ENCODE measurements around the gene ATE1. TPM values are rescaled to one million over a fixed set of nuclear protein-coding genes. Genes with fewer than 3 reads are reported as not detected.

Gene ATE1
- total RNA-seq, 2 experiments from 2014 or later, result 18.5 to 20.9 TPM

DNA sequence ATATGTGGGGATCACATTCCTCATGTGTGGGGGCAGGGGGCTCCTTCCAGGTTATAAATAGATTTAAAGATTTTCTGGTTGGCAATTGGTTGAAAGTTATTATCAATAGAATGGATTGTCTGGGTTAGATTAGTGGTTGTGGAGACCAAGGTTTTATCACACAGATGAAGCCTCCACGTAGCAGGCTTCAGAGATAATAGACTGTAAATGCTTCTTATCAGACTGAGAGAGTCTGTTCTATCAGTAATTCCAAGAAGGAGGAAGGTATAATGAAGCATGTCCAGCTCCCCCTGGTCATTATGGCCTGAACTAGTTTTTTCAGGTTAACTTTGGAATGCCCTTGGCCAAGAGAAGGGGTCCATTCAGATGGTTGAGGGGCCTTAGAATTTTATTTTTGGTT is 211.9 kb downstream of the ATE1 start:
- peaks cover 2% of the 10 kb centered on the region for H3K9me3 Mint-ChIP-seq
- H3K36me3 ChIP-seq (ENCODE audit: insufficient read depth, low read length), result no peaks in the 10 kb centered on the region
- peaks cover 11% of the 10 kb centered on the region for H3K27me3 Mint-ChIP-seq
- no peaks in the 10 kb centered on the region for H3K4me1 Mint-ChIP-seq (ENCODE audit: low read depth)
- no peak overlapping the region for H3K27ac Mint-ChIP-seq
- DNase-seq, result no peak
- H3K4me3 ChIP-seq (ENCODE audit: low read length), result no peak overlapping the region
- no peaks in the 10 kb centered on the region for H3K36me3 Mint-ChIP-seq (ENCODE audit: low read depth)
- intact Hi-C loops (cut with DNase I, micrococcal nuclease), result no loop called here
- no peak overlapping the region for H3K27ac ChIP-seq (ENCODE audit: low read depth in 1 of 2, low read length in 2 of 2)
- ChIA-PET CTCF (no interaction called here), POLR2A (no interaction called here)
- H3K4me1 ChIP-seq (ENCODE audit: insufficient read depth, low read length), result no peaks in the 10 kb centered on the region
- no peak for ATAC-seq (ENCODE audit: poor library complexity)
- H3K27me3 ChIP-seq (ENCODE audit: control insufficient read depth in 1 of 2, insufficient read depth in 2 of 2, low read length in 2 of 2), result peaks cover 0 to 5% of the 10 kb centered on the region in 2 experiments
- H3K4me3 Mint-ChIP-seq, result no peak overlapping the region
- TF ChIP-seq CTCF (IDR thresholded peaks at IDR 0.05), result no peak
- no peaks in the 10 kb centered on the region for H3K9me3 ChIP-seq (ENCODE audit: control insufficient read depth in 1 of 2, insufficient read depth in 1 of 2, low read length in 2 of 2)

DNA sequence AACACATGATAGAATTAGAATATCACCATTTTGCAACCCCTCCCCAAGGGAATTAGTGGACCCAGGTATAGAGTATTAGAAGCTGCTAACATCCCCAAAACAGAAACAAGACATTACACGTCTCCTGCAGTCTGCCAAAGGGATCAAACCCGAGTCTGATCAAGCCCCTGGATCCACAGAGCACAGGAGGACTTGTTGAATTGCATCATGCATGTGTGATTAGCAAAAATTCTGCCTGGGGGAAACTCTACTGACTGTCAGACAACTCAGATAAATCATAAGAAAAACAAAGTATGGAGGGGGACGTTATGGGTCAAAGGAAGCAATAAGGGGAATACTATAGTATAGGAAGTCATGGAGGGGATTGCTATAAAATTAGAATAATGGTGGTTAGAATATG is 212.8 kb downstream of the ATE1 start:
- Mint-ChIP-seq H3K4me3 (no peak overlapping the region), H3K27ac (no peak overlapping the region), H3K9me3 (peaks cover 2% of the 10 kb centered on the region), H3K4me1 (ENCODE audit: low read depth) (no peaks in the 10 kb centered on the region), H3K27me3 (peaks cover 14% of the 10 kb centered on the region), H3K36me3 (ENCODE audit: low read depth) (no peaks in the 10 kb centered on the region)
- Histone ChIP-seq H3K4me3 (ENCODE audit: low read length) (no peak overlapping the region), H3K27me3 (ENCODE audit: control insufficient read depth in 1 of 2, insufficient read depth in 2 of 2, low read length in 2 of 2) (peaks cover 0 to 5% of the 10 kb centered on the region in 2 experiments), H3K9me3 (ENCODE audit: control insufficient read depth in 1 of 2, insufficient read depth in 1 of 2, low read length in 2 of 2) (no peaks in the 10 kb centered on the region), H3K4me1 (ENCODE audit: insufficient read depth, low read length) (no peaks in the 10 kb centered on the region), H3K27ac (ENCODE audit: low read depth in 1 of 2, low read length in 2 of 2) (no peak overlapping the region), H3K36me3 (ENCODE audit: insufficient read depth, low read length) (no peaks in the 10 kb centered on the region)
- TF ChIP-seq CTCF (IDR thresholded peaks at IDR 0.05), result no peak
- intact Hi-C loops (cut with DNase I, micrococcal nuclease), result no loop called here
- ChIA-PET POLR2A (no interaction called here), CTCF (no interaction called here)
- DNase-seq (no peak), ATAC-seq (ENCODE audit: poor library complexity) (no peak)

DNA sequence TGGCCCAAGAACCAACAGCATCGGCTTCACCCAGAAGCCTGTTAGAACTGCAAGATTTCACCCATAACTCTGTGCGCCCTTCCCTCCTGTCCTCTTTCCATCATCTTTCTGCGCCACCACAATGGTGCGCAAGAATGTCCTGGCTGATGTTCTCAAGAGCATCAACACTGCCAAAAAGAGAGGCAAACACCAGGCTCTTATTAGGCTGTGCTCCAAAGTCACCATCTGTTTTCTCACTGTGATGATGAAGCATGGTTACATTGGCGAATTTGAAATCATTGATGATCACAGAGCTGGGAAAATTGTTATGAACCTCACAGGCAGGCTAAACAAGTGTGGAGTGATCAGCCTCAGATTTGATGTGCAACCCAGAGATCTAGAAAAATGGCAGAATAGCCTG is 214.3 kb downstream of the ATE1 start:
- H3K27me3 Mint-ChIP-seq, result peaks cover 22% of the 10 kb centered on the region
- H3K27ac Mint-ChIP-seq, result no peak overlapping the region
- Histone ChIP-seq H3K9me3 (ENCODE audit: control insufficient read depth in 1 of 2, insufficient read depth in 1 of 2, low read length in 2 of 2) (no peaks in the 10 kb centered on the region), H3K27ac (ENCODE audit: low read depth in 1 of 2, low read length in 2 of 2) (no peak overlapping the region), H3K4me3 (ENCODE audit: low read length) (no peak overlapping the region), H3K27me3 (ENCODE audit: control insufficient read depth in 1 of 2, insufficient read depth in 2 of 2, low read length in 2 of 2) (peaks cover 0 to 11% of the 10 kb centered on the region in 2 experiments), H3K4me1 (ENCODE audit: insufficient read depth, low read length) (no peaks in the 10 kb centered on the region), H3K36me3 (ENCODE audit: insufficient read depth, low read length) (no peaks in the 10 kb centered on the region)
- H3K4me3 Mint-ChIP-seq, result no peak overlapping the region
- ChIA-PET CTCF (no interaction called here), POLR2A (no interaction called here)
- ATAC-seq (ENCODE audit: poor library complexity) (no peak), DNase-seq (no peak)
- no peaks in the 10 kb centered on the region for H3K4me1 Mint-ChIP-seq (ENCODE audit: low read depth)
- no peak for TF ChIP-seq CTCF (IDR thresholded peaks at IDR 0.05)
- intact Hi-C loops (cut with DNase I, micrococcal nuclease), result no loop called here
- H3K36me3 Mint-ChIP-seq (ENCODE audit: low read depth), result no peaks in the 10 kb centered on the region
- peaks cover 2% of the 10 kb centered on the region for H3K9me3 Mint-ChIP-seq
